Measurements from ENCODE around the gene MYH11.

MYH11 gene

DNA sequence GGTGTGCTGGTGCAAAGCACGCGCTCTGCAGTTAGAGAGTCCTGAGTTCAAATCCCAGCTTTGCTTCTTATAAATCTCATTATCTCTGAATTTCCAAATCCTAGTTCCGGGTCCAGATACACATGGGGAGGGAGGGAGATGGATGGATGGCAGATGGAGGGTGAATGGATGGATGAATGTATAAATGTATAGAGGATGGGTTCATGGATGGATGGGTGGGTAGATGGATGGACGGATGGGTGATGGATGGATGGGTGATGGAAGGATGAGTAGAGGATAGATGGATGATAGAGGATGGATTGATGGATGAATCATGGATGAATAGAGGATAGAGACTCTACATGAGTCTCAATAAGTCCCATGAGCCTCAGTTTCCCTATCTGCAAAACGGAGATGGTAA, 89.9 kb downstream of the MYH11 start:
- H3K4me1 Mint-ChIP-seq, result peaks cover 4% of the 10 kb centered on the region
- H3K27me3 Mint-ChIP-seq (ENCODE audit: low read depth), result peaks cover 7% of the 10 kb centered on the region

DNA sequence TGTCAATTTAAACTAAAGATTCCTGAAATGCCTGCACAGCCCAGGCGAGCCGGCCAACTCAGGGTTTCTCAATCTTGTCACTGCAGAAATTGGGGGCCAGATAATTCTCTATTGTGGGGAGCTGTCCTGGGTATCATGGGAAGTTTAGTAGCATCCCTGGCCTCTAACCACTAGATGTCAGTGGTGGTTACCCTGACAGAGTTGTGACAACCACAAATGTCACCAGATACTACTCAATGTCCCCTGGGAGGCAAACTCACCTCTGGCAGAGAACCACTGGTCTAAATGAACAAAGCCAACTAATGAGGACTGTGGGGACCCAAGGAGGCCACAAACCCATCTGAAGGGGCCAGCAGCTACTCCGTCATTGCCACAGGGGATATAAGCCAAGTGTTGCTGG, 90.9 kb downstream of the MYH11 start:
- Mint-ChIP-seq H3K36me3 (ENCODE audit: low read depth) (no peaks in the 10 kb centered on the region), H3K9me3 (peaks cover 12% of the 10 kb centered on the region), H3K27ac (peak overlapping the region in 1 of 3 experiments; percentile 76), H3K27me3 (ENCODE audit: low read depth) (peaks cover 10% of the 10 kb centered on the region), H3K4me1 (peaks cover 4% of the 10 kb centered on the region), H3K4me3 (no peak overlapping the region)
- TF ChIP-seq, protein P1, sequence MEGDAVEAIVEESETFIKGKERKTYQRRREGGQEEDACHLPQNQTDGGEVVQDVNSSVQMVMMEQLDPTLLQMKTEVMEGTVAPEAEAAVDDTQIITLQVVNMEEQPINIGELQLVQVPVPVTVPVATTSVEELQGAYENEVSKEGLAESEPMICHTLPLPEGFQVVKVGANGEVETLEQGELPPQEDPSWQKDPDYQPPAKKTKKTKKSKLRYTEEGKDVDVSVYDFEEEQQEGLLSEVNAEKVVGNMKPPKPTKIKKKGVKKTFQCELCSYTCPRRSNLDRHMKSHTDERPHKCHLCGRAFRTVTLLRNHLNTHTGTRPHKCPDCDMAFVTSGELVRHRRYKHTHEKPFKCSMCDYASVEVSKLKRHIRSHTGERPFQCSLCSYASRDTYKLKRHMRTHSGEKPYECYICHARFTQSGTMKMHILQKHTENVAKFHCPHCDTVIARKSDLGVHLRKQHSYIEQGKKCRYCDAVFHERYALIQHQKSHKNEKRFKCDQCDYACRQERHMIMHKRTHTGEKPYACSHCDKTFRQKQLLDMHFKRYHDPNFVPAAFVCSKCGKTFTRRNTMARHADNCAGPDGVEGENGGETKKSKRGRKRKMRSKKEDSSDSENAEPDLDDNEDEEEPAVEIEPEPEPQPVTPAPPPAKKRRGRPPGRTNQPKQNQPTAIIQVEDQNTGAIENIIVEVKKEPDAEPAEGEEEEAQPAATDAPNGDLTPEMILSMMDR (IDR thresholded peaks at IDR 0.05; ENCODE audit: unreplicated experiment in 3 of 3), result peak; percentile 53 to 63 (median 62)

More for the DNA sequence above, 89.9 kb downstream of the MYH11 start:
- Mint-ChIP-seq H3K27ac (no peak overlapping the region), H3K4me3 (no peak overlapping the region), H3K9me3 (peaks cover 12% of the 10 kb centered on the region), H3K36me3 (ENCODE audit: low read depth) (no peaks in the 10 kb centered on the region)
- TF ChIP-seq, protein P1 (IDR thresholded peaks at IDR 0.05; ENCODE audit: unreplicated experiment in 3 of 3), result no peak

DNA sequence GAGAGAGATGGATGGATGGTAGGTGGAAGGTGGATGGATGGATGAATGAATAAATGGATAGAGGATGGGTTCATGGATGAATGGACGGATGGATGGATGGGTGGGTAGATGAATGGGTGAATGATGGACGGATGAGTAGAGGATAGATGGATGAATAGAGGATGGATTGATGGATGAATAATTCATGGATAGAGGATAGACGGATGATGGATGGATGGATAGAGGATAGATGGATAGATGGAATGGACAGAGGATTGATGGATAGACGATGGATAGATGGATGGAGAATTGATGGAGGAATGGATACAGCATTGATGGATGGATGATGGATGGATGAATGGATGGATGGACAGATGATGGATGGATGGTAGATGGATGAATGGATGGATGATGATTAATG, 91.7 kb downstream of the MYH11 start:
- no peak overlapping the region for H3K27ac Mint-ChIP-seq
- H3K36me3 Mint-ChIP-seq (ENCODE audit: low read depth), result no peaks in the 10 kb centered on the region
- TF ChIP-seq, protein P1 (IDR thresholded peaks at IDR 0.05; ENCODE audit: unreplicated experiment in 3 of 3), result no peak
- H3K27me3 Mint-ChIP-seq (ENCODE audit: low read depth), result peaks cover 10% of the 10 kb centered on the region
- H3K4me3 Mint-ChIP-seq, result no peak overlapping the region
- H3K4me1 Mint-ChIP-seq, result no peaks in the 10 kb centered on the region
- peaks cover 12% of the 10 kb centered on the region for H3K9me3 Mint-ChIP-seq

DNA sequence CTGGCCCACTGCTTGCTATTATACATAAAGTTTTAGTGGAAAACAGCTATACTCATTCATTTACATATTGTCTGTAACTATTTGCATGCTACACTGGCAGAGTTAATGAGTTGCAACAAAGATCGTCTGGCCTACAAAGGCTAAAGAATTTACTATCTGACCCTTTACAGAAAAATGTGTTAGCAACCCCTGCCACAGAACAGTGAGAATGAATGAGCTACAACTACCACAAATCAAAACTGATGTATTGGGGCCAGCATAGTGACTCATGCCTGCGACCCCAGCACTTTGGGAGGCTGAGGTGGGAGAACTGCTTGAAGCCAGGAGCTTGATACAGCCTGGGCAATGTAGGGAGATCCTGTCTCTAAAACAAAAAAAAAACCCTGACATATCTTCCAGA, 92.7 kb downstream of the MYH11 start:
- peaks cover 10% of the 10 kb centered on the region for H3K9me3 Mint-ChIP-seq
- TF ChIP-seq, protein P1 (IDR thresholded peaks at IDR 0.05; ENCODE audit: unreplicated experiment in 3 of 3), result no peak
- no peak overlapping the region for H3K4me3 Mint-ChIP-seq
- H3K27me3 Mint-ChIP-seq (ENCODE audit: low read depth), result peaks cover 10% of the 10 kb centered on the region
- H3K27ac Mint-ChIP-seq, result no peak overlapping the region
- H3K36me3 Mint-ChIP-seq (ENCODE audit: low read depth), result no peaks in the 10 kb centered on the region
- H3K4me1 Mint-ChIP-seq, result no peaks in the 10 kb centered on the region

DNA sequence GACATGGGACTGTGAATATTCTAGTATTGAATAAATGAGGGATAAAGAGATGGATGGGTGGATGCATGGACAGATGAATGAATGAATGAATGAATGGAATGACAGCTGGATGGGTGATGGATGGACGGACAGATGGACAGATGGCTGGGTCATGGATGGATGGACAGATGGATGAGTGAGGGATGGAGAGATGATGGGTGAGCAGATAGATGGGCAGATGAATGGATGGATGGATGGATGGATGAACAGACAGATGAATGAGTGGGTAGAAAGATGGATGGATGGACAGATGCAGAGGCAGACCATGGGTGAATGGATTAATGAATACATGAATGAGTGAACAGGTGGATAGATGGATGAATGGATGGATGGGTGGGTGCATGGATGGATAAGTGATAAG, 96.7 kb downstream of the MYH11 start:
- Mint-ChIP-seq H3K36me3 (ENCODE audit: low read depth) (no peaks in the 10 kb centered on the region), H3K9me3 (no peaks in the 10 kb centered on the region), H3K27me3 (ENCODE audit: low read depth) (peaks cover 6% of the 10 kb centered on the region), H3K4me1 (no peaks in the 10 kb centered on the region), H3K4me3 (no peak overlapping the region), H3K27ac (no peak overlapping the region)
- TF ChIP-seq, protein P1 (IDR thresholded peaks at IDR 0.05; ENCODE audit: unreplicated experiment in 3 of 3), result no peak

DNA sequence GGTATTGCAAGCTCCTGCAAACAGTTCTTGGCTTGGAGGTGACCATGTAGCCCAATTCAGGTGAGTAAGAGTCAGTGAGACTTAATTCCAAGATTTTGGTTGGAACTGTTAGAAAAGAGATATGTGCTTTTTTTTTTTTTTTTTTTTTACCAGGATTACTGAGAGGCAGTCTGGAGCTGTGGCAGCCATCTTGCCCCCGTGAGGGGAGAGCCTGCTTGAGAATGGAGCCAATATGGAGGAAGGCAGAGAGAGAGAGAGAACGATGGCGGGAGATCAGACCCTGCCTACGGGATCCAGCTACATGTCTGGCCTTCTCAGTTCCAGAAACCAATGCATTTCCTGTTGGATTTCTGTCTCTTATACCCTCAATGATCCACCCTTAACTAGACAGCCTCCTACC, 97.8 kb downstream of the MYH11 start:
- Mint-ChIP-seq H3K9me3 (no peaks in the 10 kb centered on the region), H3K27me3 (ENCODE audit: low read depth) (peaks cover 6% of the 10 kb centered on the region), H3K36me3 (ENCODE audit: low read depth) (no peaks in the 10 kb centered on the region), H3K4me3 (no peak overlapping the region), H3K27ac (no peak overlapping the region), H3K4me1 (no peaks in the 10 kb centered on the region)
- TF ChIP-seq, protein P1 (IDR thresholded peaks at IDR 0.05; ENCODE audit: unreplicated experiment in 3 of 3), result no peak
